ENCODE measurements around the gene WDR91.

- TF ChIP-seq CTCF (conservative IDR thresholded peaks at IDR 0.05 in 1 of 2, IDR thresholded peaks at IDR 0.05 in 1 of 2; ENCODE audit: extremely low read depth in 1 of 2, insufficient read depth in 1 of 2, low read depth in 1 of 2, low read length in 2 of 2) (no peak), EZH2 (IDR thresholded peaks at IDR 0.05; ENCODE audit: borderline replicate concordance, low read length) (no peak)
These were observed 29.2 kb downstream of the WDR91 start for GRCh38 chr7:135181929-135182678.
